GM12878 (cell line): ENCODE data around the gene OGFOD2. TPM values are rescaled to one million over a fixed set of nuclear protein-coding genes. Genes with fewer than 3 reads are reported as not detected.

Experiments used
- ATAC-seq: fragments of 200-7000 bp; cut with Tn5 transposase; 3 replicates; pipeline ENCODE4 v1.9.1; 2020; ENCODE audit warnings: mild to moderate bottlenecking, moderate library complexity
- BruUV-seq: library from RNA; stranded (reverse); fragments of 400-500 nt; replicated peaks from 2 replicates; lab custom pipeline; 2021; lab: Mats Ljungman, UMichigan
- CTCF ChIA-PET: fragments of 300-600 bp; sonication (Branson Sonifier 250); formaldehyde crosslinking; extraction: SDS; loops from one replicate; lab custom pipeline; 2021; ENCODE audit warnings: inconsistent platforms; lab: Yijun Ruan, JAX
- POLR2A ChIA-PET: fragments of 350-600 bp; formaldehyde crosslinking; extraction: SDS; loops from one replicate; lab custom pipeline; 2021; ENCODE audit warnings: inconsistent platforms; lab: Charles Lee
- RAD21 ChIA-PET: fragments of 300-600 bp; sonication (Branson Sonifier 250); formaldehyde crosslinking; loops from one replicate; lab custom pipeline; 2023; ENCODE audit warnings: antibody characterized with exemption; ENCODE audit not compliant: unreplicated experiment; lab: Charles Lee
- SMC1A ChIA-PET: fragments of 300-600 bp; sonication (Branson Sonifier 250); formaldehyde crosslinking; loops from one replicate; lab custom pipeline; 2023; ENCODE audit not compliant: unreplicated experiment, uncharacterized antibody; lab: Charles Lee
- DNase-seq: peaks from one replicate; pipeline ENCODE4 v3.0.0-alpha.2; 2011; ENCODE audit warnings: low read depth, low spot score
- FAIRE-seq: peaks from 3 replicates; lab custom pipeline; 2011; peaks lifted over from hg19 to GRCh38; lab: Jason Lieb, UNC
- H2AFZ ChIP-seq: 2 replicates; pipeline ENCODE4 v1.6.0; 2011; ENCODE audit warnings: low read depth, low read length, control low read depth; ENCODE audit not compliant: control insufficient read depth
- H3K27ac ChIP-seq: 2 replicates; pipeline ENCODE4 v1.5.1; 2011; ENCODE audit warnings: control low read depth; ENCODE audit not compliant: control insufficient read depth, insufficient read depth
- H3K27me3 ChIP-seq, 2 experiments: replicated peaks in 1 of 2; 2 replicates each; pipeline versions ENCODE4 v1.6.0 to v1.6.1; 2011; ENCODE audit warnings: low read length in 1 of 2; ENCODE audit not compliant: control insufficient read depth in 2 of 2, insufficient read depth in 2 of 2
- H3K36me3 ChIP-seq, 2 experiments: 2 replicates each; pipeline ENCODE4 v1.5.1; 2011; ENCODE audit warnings: low read length in 1 of 2; ENCODE audit not compliant: control insufficient read depth in 2 of 2, insufficient read depth in 2 of 2
- H3K4me1 ChIP-seq: 2 replicates; pipeline ENCODE4 v1.6.1; 2011; ENCODE audit warnings: mild to moderate bottlenecking, low read length, moderate library complexity, mixed read lengths; ENCODE audit not compliant: control insufficient read depth, insufficient read depth
- H3K4me2 ChIP-seq: 2 replicates; pipeline ENCODE4 v1.6.0; 2011; ENCODE audit warnings: control low read depth; ENCODE audit not compliant: control insufficient read depth, insufficient read depth
- H3K4me3 ChIP-seq: fragments of 200-600 bp; sonication (generic); 2 replicates; pipeline ENCODE4 v1.5.1; 2016
- H3K79me2 ChIP-seq: 2 replicates; pipeline ENCODE4 v1.6.0; 2011; ENCODE audit warnings: low read length; ENCODE audit not compliant: control insufficient read depth, insufficient read depth
- H3K9ac ChIP-seq: 2 replicates; pipeline ENCODE4 v1.8.0; 2011; ENCODE audit warnings: low read length, control low read depth, mixed read lengths; ENCODE audit not compliant: control insufficient read depth, insufficient read depth
- H3K9me3 ChIP-seq: replicated peaks from 3 replicates; pipeline ENCODE4 v1.5.1; 2011; ENCODE audit warnings: mild to moderate bottlenecking, low read length; ENCODE audit not compliant: control insufficient read depth, insufficient read depth
- H4K20me1 ChIP-seq: 2 replicates; pipeline ENCODE4 v1.6.0; 2011; ENCODE audit not compliant: control insufficient read depth, insufficient read depth
- CEBPB ChIP-seq, 2 experiments: fragments of 150-350 bp in 1 of 2; IDR thresholded peaks; 2 replicates each; pipeline ENCODE4 v1.6.1; 2012 to 2014; ENCODE audit warnings: low read depth in 2 of 2, low read length in 2 of 2, borderline replicate concordance in 1 of 2, inconsistent platforms in 1 of 2
- CHD4 ChIP-seq: fragments of 200-600 bp; sonication (generic); IDR thresholded peaks from 2 replicates; pipeline ENCODE4 v1.6.1; 2016; ENCODE audit warnings: mild to moderate bottlenecking
- CREM ChIP-seq: IDR thresholded peaks from 2 replicates; pipeline ENCODE4 v1.6.1; 2014; ENCODE audit warnings: antibody characterized with exemption, low read depth
- HDGF ChIP-seq: fragments of 450-650 bp; IDR thresholded peaks from 2 replicates; pipeline ENCODE4 v1.6.1; 2016; ENCODE audit warnings: antibody characterized with exemption
- MAX ChIP-seq: IDR thresholded peaks from 2 replicates; pipeline ENCODE4 v1.6.1; 2012; ENCODE audit warnings: low read depth, low read length, improper control_type of control experiment
- STAT3 ChIP-seq: IDR thresholded peaks from 2 replicates; pipeline ENCODE4 v1.6.1; 2011; ENCODE audit warnings: low read depth, low read length, improper control_type of control experiment
- WGBS: methylation state at CpG from one replicate; pipeline ENCODE4 v1.1.6; 2016; ENCODE audit warnings: low lambda C conversion rate; ENCODE audit not compliant: insufficient replicate concordance, insufficient coverage; ENCODE audit errors: missing lambda C conversion rate; 5-methylcytosine and 5-hydroxymethylcytosine counted together
- in situ Hi-C: fragments of 300-500 bp; cut with MboI; formaldehyde crosslinking; loops from 9 replicates; pipeline ENCODE4 v1.14.3; 2018; ENCODE audit warnings: mixed read lengths
- intact Hi-C: fragments of 100-400 bp; cut with micrococcal nuclease; formaldehyde crosslinking; loops from one replicate; pipeline ENCODE4 v1.14.2; 2022; ENCODE audit not compliant: unreplicated experiment
- polyA plus RNA-seq, 11 experiments: library from polyadenylated mRNA; depleted of rRNA in 4 of 11; unstranded in 6 of 11; stranded (reverse) in 5 of 11; fragments of >200 nt; fragmentation: Nextera tagmentation in 4 of 11; fragmentation: Illumina TruSeq in 1 of 11; extraction: Ambion mirVana in 4 of 11; extraction: Trizol in 1 of 11; gene quantifications; 1 replicate in 1 of 11; 2 replicates in 10 of 11; pipeline versions ENCODE4 v1.2.1 to v1.2.3, GENCODE V29; 2011 to 2016; ENCODE audit warnings: inconsistent platforms in 2 of 11, missing spikeins in 2 of 11, low read depth in 1 of 11
- total RNA-seq, 4 experiments: library from RNA; depleted of rRNA in 3 of 4; stranded (reverse); fragments of >200 nt in 3 of 4; fragmentation: Illumina TruSeq in 1 of 4; extraction: Trizol in 1 of 4; gene quantifications; 2 replicates each; pipeline versions ENCODE4 v1.2.1 to v1.2.3, GENCODE V29; 2013 to 2021

Gene OGFOD2
- total and polyA plus RNA-seq, 10 of the 15 experiments (the other 5 are each of a cell fraction or from before 2014, with no cell fraction given) = 0.93 to 29.2 (median 16.3) TPM

GRCh38 chr12:122994781-122995502 is 19.9 kb downstream of the OGFOD2 start:
- Histone ChIP-seq H3K9me3 (no peaks in the 10 kb centered on the region), H3K9ac (no peak overlapping the region), H3K27ac (no peak overlapping the region), H3K4me1 (peaks cover 9% of the 10 kb centered on the region), H3K27me3 (no peaks in the 10 kb centered on the region; a peak in 1 of 4 replicates), H3K4me3 (no peak overlapping the region), H3K4me2 (no peak overlapping the region), H3K79me2 (no peaks in the 10 kb centered on the region), H2AFZ (no peak overlapping the region), H3K36me3 (no peaks in the 10 kb centered on the region), H4K20me1 (no peaks in the 10 kb centered on the region)
- WGBS = 62% methylated on average over 11 of the region's 13 CpGs
- BruUV-seq = no TSS peak
- DNase-seq (no peak), FAIRE-seq (no peak), ATAC-seq (no peak)
- SMC1A ChIA-PET = no interaction called here
- CTCF ChIA-PET = interaction anchor here (2.7 kb wide), 1 partner anchor 243 kb away, joined by 11 read pairs; no protein-coding TSS in a partner anchor
- TF ChIP-seq MAX = no peak
- no peak for TF ChIP-seq CREM
- in situ Hi-C loops (no loop called here), intact Hi-C loops (no loop called here)
- RAD21 ChIA-PET = no interaction called here
- POLR2A ChIA-PET = interaction anchor here (0.5 to 1.0 kb wide), 3 partner anchors 91 to 1708 kb away, joined by 3 to 7 read pairs (median 4); no protein-coding TSS in a partner anchor

GRCh38 chr12:122995503-122996187 is 20.6 kb downstream of the OGFOD2 start:
- no peak for ATAC-seq

More at GRCh38 chr12:122995503-122996187, 20.6 kb downstream of the OGFOD2 start:
- in situ Hi-C loops = no loop called here
- TF ChIP-seq HDGF (no peak), STAT3 (no peak), CEBPB (IDR thresholded peaks at IDR 0.05; ENCODE audit: borderline replicate concordance in 1 of 2, low read depth in 2 of 2, low read length in 2 of 2) (no peak), CHD4 (no peak)
- POLR2A ChIA-PET = interaction anchor here (0.6 kb wide), 1 partner anchor 1707 kb away, joined by 7 read pairs; no protein-coding TSS in a partner anchor
- SMC1A ChIA-PET = interaction anchor here (1.0 kb wide), 1 partner anchor 10 kb away, joined by 3 read pairs; no protein-coding TSS in a partner anchor
- Histone ChIP-seq H3K27ac (no peak overlapping the region), H3K27me3 (no peaks in the 10 kb centered on the region; a peak in 1 of 4 replicates), H3K4me3 (no peak overlapping the region), H3K79me2 (no peaks in the 10 kb centered on the region), H4K20me1 (no peaks in the 10 kb centered on the region), H3K4me2 (no peak overlapping the region), H3K9me3 (no peaks in the 10 kb centered on the region), H3K36me3 (no peaks in the 10 kb centered on the region), H3K9ac (no peak overlapping the region), H2AFZ (no peak overlapping the region), H3K4me1 (peaks cover 9% of the 10 kb centered on the region)
- no peak for DNase-seq
- RAD21 ChIA-PET = no interaction called here
- WGBS = 26% methylated on average over 10 of the region's 20 CpGs
- intact Hi-C loops = no loop called here
- no TSS peak for BruUV-seq
- no peak for FAIRE-seq
- CTCF ChIA-PET = no interaction called here
